GM23338 (cell line): ENCODE data around the gene RAB44. TPM values are rescaled to one million over a fixed set of nuclear protein-coding genes. Genes with fewer than 3 reads are reported as not detected.

ENCODE experiments used
- ATAC-seq: fragments of 200-7000 bp; cut with Tn5 transposase; 3 replicates; pipeline ENCODE4 v1.9.1; 2020
- DNase-seq: peaks from one replicate; pipeline ENCODE4 v3.0.0-alpha.2; 2015; ENCODE audit warnings: low spot score
- H2AFZ ChIP-seq: fragments of 200-600 bp; sonication (generic); 2 replicates; pipeline ENCODE4 v1.8.0; 2016; ENCODE audit warnings: antibody characterized with exemption, mild to moderate bottlenecking, moderate library complexity
- H3F3A ChIP-seq: fragments of 200-600 bp; sonication (generic); replicated peaks from 2 replicates; pipeline ENCODE4 v1.8.0; 2017; ENCODE audit warnings: antibody characterized with exemption, mixed run types, low read depth
- H3K27ac ChIP-seq: fragments of 200-600 bp; sonication (generic); 2 replicates; pipeline ENCODE4 v1.6.1; 2016; ENCODE audit warnings: low read depth
- H3K27me3 ChIP-seq: fragments of 200-600 bp; sonication (generic); 2 replicates; pipeline ENCODE4 v1.8.0; 2016; ENCODE audit warnings: mild to moderate bottlenecking, mixed run types, moderate library complexity; ENCODE audit not compliant: insufficient read depth
- H3K36me3 ChIP-seq: fragments of 200-600 bp; sonication (generic); 2 replicates; pipeline ENCODE4 v1.8.0; 2016; ENCODE audit warnings: mild to moderate bottlenecking; ENCODE audit not compliant: insufficient read depth
- H3K4me1 ChIP-seq: fragments of 200-600 bp; sonication (generic); 2 replicates; pipeline ENCODE4 v1.8.0; 2016; ENCODE audit warnings: mild to moderate bottlenecking, moderate library complexity; ENCODE audit not compliant: insufficient read depth
- H3K4me2 ChIP-seq: fragments of 200-600 bp; sonication (generic); 2 replicates; pipeline ENCODE4 v1.7.1; 2017; ENCODE audit warnings: mixed run types
- H3K4me3 ChIP-seq: fragments of 200-600 bp; sonication (generic); 2 replicates; pipeline ENCODE4 v1.6.1; 2016; ENCODE audit warnings: mixed run types
- H3K79me2 ChIP-seq: fragments of 200-600 bp; sonication (generic); replicated peaks from 2 replicates; pipeline ENCODE4 v1.8.0; 2017; ENCODE audit warnings: mild to moderate bottlenecking; ENCODE audit not compliant: insufficient read depth
- H3K9me2 ChIP-seq: fragments of 200-600 bp; sonication (generic); 2 replicates; pipeline ENCODE4 v1.8.0; 2017; ENCODE audit not compliant: insufficient read depth
- H4K20me1 ChIP-seq: fragments of 200-600 bp; sonication (generic); replicated peaks from 2 replicates; pipeline ENCODE4 v1.8.0; 2017; ENCODE audit warnings: mild to moderate bottlenecking; ENCODE audit not compliant: insufficient read depth
- H3K27ac Mint-ChIP-seq: 2 replicates; pipeline ENCODE4 v1.8.0; 2020; ENCODE audit warnings: inconsistent platforms, mild to moderate bottlenecking, moderate library complexity, mixed read lengths
- H3K27me3 Mint-ChIP-seq: 3 replicates; pipeline ENCODE4 v1.8.0; 2022; ENCODE audit warnings: low read depth, mild to moderate bottlenecking, moderate library complexity, mixed read lengths, inconsistent platforms; ENCODE audit not compliant: insufficient read depth, poor library complexity
- H3K36me3 Mint-ChIP-seq: 3 replicates; pipeline ENCODE4 v1.8.0; 2021; ENCODE audit warnings: low read depth, mild to moderate bottlenecking, inconsistent platforms, moderate library complexity, mixed read lengths
- H3K4me1 Mint-ChIP-seq: 3 replicates; pipeline ENCODE4 v1.8.0; 2020; ENCODE audit warnings: mild to moderate bottlenecking, inconsistent platforms, mixed read lengths
- H3K4me3 Mint-ChIP-seq: 3 replicates; pipeline ENCODE4 v1.8.0; 2021; ENCODE audit warnings: moderate library complexity, mild to moderate bottlenecking, inconsistent platforms, mixed read lengths
- H3K9me3 Mint-ChIP-seq: 3 replicates; pipeline ENCODE4 v1.8.0; 2020; ENCODE audit warnings: moderate library complexity, mild to moderate bottlenecking, inconsistent platforms, mixed read lengths
- CREB1 ChIP-seq: fragments of 250-450 bp; sonication (Bioruptor Pico); IDR thresholded peaks from 2 replicates; pipeline ENCODE4 v1.5.0; 2020; ENCODE audit warnings: low read depth, mild to moderate bottlenecking, moderate library complexity
- CTCF ChIP-seq, 2 experiments: fragments of 200-600 bp in 1 of 2; sonication (generic) in 1 of 2; conservative IDR thresholded peaks; 2 replicates each; pipeline versions ENCODE4 v1.5.1 to v1.6.1; 2016 to 2017; ENCODE audit warnings: antibody characterized with exemption in 2 of 2, low read depth in 2 of 2, mild to moderate bottlenecking in 2 of 2, moderate library complexity in 1 of 2
- EZH2 ChIP-seq: fragments of 200-600 bp; sonication (generic); IDR thresholded peaks from one replicate; pipeline ENCODE4 v1.8.0; 2017; ENCODE audit warnings: antibody characterized with exemption, mild to moderate bottlenecking, low read depth; ENCODE audit not compliant: unreplicated experiment
- EZH2phosphoT487 ChIP-seq: fragments of 200-600 bp; sonication (generic); IDR thresholded peaks from one replicate; pipeline ENCODE4 v1.8.1; 2018; ENCODE audit warnings: antibody characterized with exemption; ENCODE audit not compliant: unreplicated experiment
- JUNB ChIP-seq: IDR thresholded peaks from one replicate; pipeline ENCODE4 v1.6.1; 2016; ENCODE audit warnings: antibody characterized with exemption; ENCODE audit not compliant: unreplicated experiment
- NANOG ChIP-seq: IDR thresholded peaks from 2 replicates; pipeline ENCODE4 v1.6.1; 2016; ENCODE audit warnings: antibody characterized with exemption, borderline replicate concordance
- POLR2AphosphoS5 ChIP-seq: IDR thresholded peaks from 2 replicates; pipeline ENCODE4 v1.6.1; 2016; ENCODE audit warnings: antibody characterized with exemption, low read depth
- REST ChIP-seq: IDR thresholded peaks from one replicate; pipeline ENCODE4 v1.6.1; 2018; ENCODE audit warnings: antibody characterized with exemption; ENCODE audit not compliant: unreplicated experiment
- ZNF331 ChIP-seq: fragments of 250-450 bp; sonication (Bioruptor Pico); IDR thresholded peaks from 2 replicates; pipeline ENCODE4 v1.5.0; 2020; ENCODE audit warnings: low read depth, mild to moderate bottlenecking, moderate library complexity
- polyA plus RNA-seq: library from polyadenylated mRNA; unstranded; fragments of >200 nt; fragmentation: Nextera tagmentation; extraction: Ambion mirVana; gene quantifications from 2 replicates; pipeline ENCODE4 v1.2.1, GENCODE V29; 2016
- total RNA-seq: library from RNA; depleted of rRNA; stranded (reverse); fragments of >200 nt; shearing (Covaris generic); gene quantifications from 2 replicates; pipeline ENCODE4 v1.2.3, GENCODE V29; 2014

The RAB44 gene
- total and polyA plus RNA-seq, 2 experiments from 2014 or later: not detected

GRCh38 chr6:36666287-36666686 is 31.3 kb upstream of the RAB44 start (continued):
- TF ChIP-seq REST (no peak), CTCF (conservative IDR thresholded peaks at IDR 0.05; ENCODE audit: low read depth in 2 of 2) (no peak), NANOG (no peak), EZH2 (no peak)

GRCh38 chr6:36666826-36667591 is 30.6 kb upstream of the RAB44 start:
- H3K27ac ChIP-seq: peak overlapping the region; percentile 95
- Mint-ChIP-seq H3K27me3 (peaks cover 9% of the 10 kb centered on the region), H3K4me1 (peaks cover 43% of the 10 kb centered on the region), H3K27ac (peak overlapping the region; percentile 95), H3K9me3 (no peaks in the 10 kb centered on the region), H3K36me3 (no peaks in the 10 kb centered on the region), H3K4me3 (peak overlapping the region; percentile 18; the same call in 1 of the 3 replicates)
- H3K4me1 ChIP-seq: peaks cover 37% of the 10 kb centered on the region
- ATAC-seq (peak; percentile 90), DNase-seq (peak; percentile 61)
- no peaks in the 10 kb centered on the region for H3K79me2 ChIP-seq
- H4K20me1 ChIP-seq: no peaks in the 10 kb centered on the region
- peak overlapping the region; percentile 12; the same call in 1 of the 2 replicates for H2AFZ ChIP-seq
- peaks cover 4% of the 10 kb centered on the region; the same call in 1 of the 2 replicates for H3F3A ChIP-seq
- H3K27me3 ChIP-seq: no peaks in the 10 kb centered on the region
- no peaks in the 10 kb centered on the region for H3K36me3 ChIP-seq
- peaks cover 4% of the 10 kb centered on the region; the same call in 1 of the 2 replicates for H3K9me2 ChIP-seq
- no peak overlapping the region for H3K4me3 ChIP-seq
- peak overlapping the region; percentile 70 for H3K4me2 ChIP-seq
- TF ChIP-seq POLR2AphosphoS5 (0 out of 2 replicates have a peak, but pooled peaks have one; percentile 34), REST (no peak), EZH2phosphoT487 (no peak), JUNB (no peak), ZNF331 (CRISPR knock-in tag) (no peak), NANOG (no peak), CREB1 (CRISPR knock-in tag) (peak; percentile 52)
